ENCODE data around the gene MAN1C1.

Gene MAN1C1

GRCh38 chr1:25744636-25745425, 128.2 kb downstream of the MAN1C1 start:
- DNase-seq: no peak

DNA sequence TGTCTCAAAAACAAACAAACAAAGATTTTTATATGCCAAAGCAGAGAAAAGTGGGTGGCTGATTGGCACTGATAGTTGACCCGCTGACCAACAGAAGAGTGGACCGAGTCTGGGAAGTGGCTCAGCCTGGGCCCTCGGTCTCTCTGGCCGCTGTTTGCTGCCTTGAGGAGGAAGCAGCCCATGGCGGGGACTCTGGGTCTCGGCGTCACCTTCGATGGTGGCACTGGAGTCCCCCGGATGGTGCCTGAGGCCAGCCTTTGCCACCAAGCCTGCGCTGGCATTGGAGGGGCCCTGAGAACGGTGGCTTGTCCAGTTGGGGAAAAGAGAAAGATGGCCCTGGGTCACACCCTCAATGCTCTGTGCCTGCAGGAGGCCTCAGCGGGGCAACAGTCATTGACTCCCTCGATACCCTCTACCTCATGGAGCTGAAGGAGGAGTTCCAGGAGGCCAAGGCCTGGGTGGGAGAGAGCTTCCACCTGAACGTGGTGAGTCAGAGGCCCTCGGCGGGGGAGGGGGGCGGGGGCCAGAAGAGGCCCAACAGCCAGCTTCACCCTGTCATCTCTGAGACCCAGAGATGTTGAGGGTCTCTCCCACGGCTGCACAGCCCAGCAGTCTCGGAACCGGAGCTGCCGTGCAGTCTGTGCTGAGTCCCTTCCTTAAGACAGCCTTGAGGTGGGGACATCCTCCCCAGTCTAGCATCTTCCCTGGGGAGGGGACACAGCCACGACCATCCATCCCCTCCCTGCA, 129.9 kb downstream of the MAN1C1 start:
- DNase-seq: no peak

DNA sequence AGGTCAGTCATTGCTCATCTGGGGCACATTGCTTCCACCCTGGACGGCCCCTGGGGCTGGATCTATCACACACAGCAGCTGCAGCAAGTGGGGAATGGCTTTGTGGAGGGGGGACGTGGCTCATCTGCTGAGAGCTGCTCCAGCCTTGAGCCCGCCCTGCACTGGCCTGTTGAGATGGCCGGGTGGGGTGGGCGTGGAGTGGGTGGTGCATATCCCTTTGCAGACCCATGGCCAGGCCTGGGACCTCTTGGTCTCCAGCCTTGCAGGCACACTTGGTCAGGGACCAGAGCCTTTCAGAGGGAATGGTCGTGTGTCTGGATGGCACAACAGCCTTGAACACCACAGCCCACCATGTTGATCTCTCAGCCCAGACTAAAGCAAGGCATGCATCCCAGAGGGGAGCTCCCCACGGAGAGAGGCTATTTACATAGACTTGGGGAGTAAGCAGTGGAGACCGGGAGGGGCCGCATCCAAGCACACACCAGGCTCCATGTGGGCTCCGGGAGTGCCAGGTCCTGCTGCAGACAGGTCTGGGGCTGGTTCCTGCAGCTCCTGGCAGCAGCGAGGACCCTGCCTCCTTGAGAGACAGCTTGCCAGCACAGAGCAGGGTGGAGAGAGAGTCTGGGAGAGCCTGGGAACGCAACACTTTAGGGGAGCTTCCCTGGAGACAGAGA, 130.6 kb downstream of the MAN1C1 start:
- DNase-seq: no peak

GRCh38 chr1:25748531-25749205, 132.1 kb downstream of the MAN1C1 start:
- no peak for DNase-seq

DNA sequence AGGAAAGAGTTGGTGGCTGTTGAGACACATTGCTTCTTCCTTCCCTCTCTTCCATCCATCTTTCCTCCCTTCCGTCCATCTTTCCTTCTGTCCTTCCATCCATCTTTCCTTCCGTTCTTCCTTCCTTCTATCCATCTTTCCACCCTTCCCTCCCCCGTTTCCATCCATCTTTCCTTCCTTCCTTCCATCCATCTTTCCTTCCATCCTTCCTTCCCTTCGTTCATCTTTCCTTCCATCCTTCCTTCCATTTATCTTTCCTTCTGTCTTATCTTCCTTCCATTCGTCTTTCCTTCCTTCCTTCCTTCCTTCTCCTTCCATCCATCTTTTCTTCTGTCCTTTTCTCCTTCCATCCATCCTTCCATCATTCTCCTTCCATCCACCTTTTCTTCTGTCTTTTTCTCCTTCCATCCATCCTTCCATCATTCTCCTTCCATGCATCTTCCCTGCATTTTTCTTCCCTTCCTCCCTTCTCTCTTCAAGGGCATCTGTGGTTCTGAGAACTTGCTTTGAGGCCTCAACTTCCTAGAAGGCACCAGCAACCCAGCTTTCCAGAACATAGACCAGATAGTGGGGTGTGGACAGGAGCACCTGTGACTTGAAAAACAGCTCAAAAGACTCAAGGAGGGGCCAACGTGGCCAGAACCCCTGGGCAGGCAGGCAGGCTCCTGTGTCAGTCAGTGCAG, 134.5 kb downstream of the MAN1C1 start:
- DNase-seq: no peak

DNA sequence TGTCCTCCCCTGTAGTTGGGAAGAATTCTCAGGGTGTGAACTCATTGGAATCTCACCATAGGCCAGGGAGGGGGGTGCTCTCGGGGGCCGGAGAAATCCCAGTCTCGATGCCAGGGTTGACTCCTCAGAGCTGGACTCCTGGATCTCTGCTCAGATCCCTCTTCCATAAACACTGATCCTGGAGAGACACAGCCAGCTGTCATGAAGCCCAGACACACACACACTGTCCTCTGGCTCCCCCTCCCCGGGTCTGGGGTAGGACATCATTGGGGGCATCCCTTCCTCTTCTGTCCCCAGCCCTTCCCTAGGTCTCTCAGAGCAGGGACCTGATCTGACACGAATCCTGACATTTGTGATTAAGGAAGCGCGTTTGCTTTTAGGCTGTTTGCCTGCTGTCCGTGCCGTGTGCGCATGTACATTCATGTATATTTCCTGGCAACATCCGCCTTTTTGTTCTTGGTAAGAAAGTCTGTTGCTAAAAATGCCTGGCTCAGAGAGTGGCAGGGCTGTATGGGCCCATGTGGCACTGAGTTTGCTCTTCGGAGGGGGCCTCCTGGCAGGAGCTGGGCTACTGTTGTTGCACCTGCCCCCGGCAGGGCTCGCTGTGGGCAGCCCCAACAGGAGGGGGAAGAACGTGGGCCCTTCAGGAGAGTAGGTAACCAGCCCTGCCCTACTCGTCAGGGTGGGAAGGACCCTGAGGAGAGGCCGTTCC, 138.0 kb downstream of the MAN1C1 start:
- DNase-seq: peak; percentile 38

DNA sequence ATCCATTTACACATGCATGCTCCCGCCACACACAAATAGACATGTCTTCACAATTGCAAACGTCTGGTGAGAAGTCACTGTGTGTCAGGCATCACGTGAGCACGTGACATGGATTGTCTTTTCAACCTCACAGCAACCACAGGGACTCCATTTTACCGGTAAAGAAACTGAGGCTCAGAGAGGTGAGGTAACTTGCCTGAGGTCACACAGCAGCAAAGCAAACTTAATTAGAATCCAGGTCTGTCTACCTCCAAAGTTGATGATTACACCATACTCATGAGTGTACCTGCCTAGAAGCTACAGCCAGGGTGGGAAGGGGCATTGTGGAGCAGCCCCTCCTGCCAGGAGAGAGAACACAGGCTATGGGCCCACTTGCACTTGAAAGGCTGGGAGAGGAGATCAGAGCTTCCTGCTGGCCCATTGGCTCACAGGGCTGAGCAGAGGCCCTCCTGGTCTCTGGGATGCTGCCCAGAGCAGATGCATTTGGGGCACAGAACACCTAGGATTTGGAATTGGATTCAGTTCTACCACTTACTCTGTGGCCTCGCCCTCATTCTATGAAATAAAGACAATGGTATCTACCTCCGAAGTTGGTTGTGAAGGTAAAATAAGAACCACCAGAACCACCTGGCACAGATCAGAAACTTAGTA, 139.0 kb downstream of the MAN1C1 start:
- no peak for DNase-seq

GRCh38 chr1:25756215-25756614, 139.6 kb downstream of the MAN1C1 start:
- DNase-seq: no peak

GRCh38 chr1:25757151-25757845, 140.7 kb downstream of the MAN1C1 start:
- DNase-seq: no peak

- no peak for DNase-seq
Observed at GRCh38 chr1:25757846-25758185, 141.2 kb downstream of the MAN1C1 start.

DNA sequence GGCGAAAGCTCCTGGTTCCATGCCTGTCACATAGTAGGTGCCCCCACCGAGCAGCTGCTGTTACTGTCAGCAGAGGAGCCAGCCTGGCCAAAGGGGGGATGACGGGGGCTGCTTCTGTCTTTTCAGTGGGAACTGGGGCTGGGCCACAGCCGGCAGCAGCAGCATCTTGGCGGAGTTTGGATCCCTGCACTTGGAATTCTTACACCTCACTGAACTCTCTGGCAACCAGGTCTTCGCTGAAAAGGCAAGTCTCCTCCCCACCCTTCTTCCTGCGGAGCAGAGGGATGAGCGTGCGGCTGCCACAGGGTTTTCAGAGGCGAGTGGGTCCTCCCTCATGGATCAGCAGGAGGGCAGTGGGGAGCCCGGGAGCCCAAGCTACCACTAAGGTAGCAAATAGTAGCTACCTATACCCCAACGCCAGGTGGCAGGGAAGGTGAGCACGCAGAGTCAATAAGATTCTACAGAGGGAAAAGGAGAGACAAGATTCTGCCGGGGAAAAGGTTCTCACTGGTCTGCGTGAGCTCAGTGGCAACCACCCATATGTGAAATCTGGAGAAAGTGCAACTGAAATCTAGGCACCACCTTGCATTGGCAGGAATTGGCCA, 142.0 kb downstream of the MAN1C1 start:
- DNase-seq: no peak

- DNase-seq: no peak
Observed at GRCh38 chr1:25760122-25760719, 143.6 kb downstream of the MAN1C1 start.

DNA sequence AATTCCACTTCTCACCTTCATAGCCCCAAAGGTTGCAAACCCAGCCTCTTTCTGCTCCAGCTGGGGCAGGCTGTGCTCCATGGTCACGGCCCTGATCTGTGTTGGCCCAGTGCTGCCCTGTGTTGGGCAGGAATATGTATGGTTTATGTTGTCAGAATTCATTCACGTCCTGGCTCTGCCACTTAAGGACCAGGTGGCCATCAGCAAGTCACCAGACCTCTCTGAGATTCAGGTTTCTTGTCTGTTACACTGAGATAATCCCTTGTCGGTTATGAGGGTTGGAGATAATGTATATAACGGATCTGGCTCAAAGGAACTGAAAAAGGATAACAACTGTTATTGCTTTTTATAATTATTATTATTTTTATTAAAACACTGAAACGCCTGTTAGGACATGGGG, 144.3 kb downstream of the MAN1C1 start:
- no peak for DNase-seq

DNA sequence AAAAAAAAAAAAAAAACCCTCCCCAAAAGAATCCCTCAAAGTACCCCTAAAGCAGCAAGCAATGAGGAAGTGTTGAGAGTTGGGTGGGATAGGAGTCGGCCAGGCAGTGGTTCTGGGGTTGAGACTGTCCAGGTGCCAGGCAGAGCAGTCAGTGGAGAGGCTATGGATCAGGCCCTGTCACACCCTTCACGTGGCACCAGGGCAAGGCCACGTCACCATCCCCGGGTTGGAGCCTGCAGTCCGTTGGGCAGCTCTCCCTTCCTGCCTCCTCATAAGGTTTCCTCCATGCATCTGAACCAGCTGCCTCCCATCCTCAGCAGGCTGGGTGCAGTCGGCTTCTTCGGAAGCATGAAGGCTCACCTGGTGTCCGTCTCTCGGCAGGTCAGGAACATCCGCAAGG, 146.9 kb downstream of the MAN1C1 start:
- DNase-seq: no peak

- no peak for DNase-seq
Observed at GRCh38 chr1:25765136-25765922, 148.7 kb downstream of the MAN1C1 start.

DNA sequence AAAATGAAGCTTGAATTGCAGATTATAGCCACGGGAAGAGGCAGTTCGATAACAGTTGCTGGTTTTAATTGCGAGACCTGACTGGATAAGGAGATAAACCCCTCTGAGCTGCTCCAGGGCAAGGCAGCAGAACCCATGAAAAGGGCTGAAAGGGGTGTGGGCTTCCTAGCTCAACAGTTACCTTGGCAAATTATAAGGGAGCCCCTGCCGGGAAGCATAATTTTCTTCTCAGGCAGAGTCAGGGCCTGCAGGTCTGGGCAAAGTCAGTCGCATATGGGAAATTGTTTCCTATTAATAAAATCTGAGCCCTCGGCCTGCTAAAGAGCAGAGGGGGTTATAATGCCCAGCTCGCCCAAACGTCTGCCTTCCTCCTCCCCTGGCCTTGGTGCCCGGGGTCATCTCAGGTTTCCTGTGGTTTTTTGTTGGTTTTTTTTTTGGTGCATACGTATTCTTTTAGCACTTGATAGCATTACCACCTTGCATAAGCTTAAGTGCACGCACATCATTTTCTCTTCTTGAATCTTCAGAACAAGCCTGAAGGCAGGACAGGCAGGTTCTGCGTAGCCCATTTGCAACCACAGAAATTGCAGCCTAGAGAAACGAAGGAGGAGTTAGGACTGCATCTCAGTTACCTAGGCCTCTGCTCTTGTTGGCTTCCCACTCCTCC, 149.5 kb downstream of the MAN1C1 start:
- no peak for DNase-seq

GRCh38 chr1:25766721-25767436, 150.3 kb downstream of the MAN1C1 start:
- DNase-seq: no peak

- no peak for DNase-seq
Observed at GRCh38 chr1:25767437-25767770, 150.8 kb downstream of the MAN1C1 start.

Data from activated CD8-positive, alpha-beta memory T cell treated with anti-CD3 and anti-CD28 coated beads, Interleukin-2, amount 50 U/mL, for 4 hours (primary cell).